SH-SY5Y (cell line): ENCODE measurements around the gene CBLB.

Experiments
- GATA2 ChIP-seq: IDR thresholded peaks from 2 replicates; pipeline ENCODE4 v1.6.1; 2011; ENCODE audit warnings: mild to moderate bottlenecking, low read depth, low read length
- GATA3 ChIP-seq: IDR thresholded peaks from 2 replicates; pipeline ENCODE4 v1.6.1; 2011; ENCODE audit warnings: low read depth, mild to moderate bottlenecking, low read length, moderate library complexity

DNA sequence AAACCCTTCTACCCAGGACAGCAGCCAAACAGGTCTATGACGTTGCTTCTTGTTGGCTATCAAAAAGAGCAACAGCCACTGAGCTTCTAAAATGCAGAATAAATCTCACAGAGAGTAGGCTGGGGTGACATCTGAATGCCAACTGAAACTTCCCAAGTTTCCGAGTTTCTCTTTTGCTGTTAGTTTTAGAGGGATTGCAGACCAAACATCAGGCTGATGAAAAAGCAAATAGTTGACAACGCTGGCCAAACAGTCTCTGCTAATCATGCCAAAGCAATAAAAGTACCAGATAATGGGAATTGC is 670 bp upstream of the CBLB start:
- TF ChIP-seq GATA2 (no peak), GATA3 (no peak)
